CD4-positive, alpha-beta T cell treated with Interleukin-2 at 100 ng/mL for 4 hours (primary cell): ENCODE data around the gene SFTPA1.
"Not testable (repeated sequence)": the region's sequence is repeated elsewhere in the genome, so short reads cannot be mapped to it uniquely, and the experiment has no call there.

ENCODE experiments used
- DNase-seq: peaks from one replicate; pipeline ENCODE4 v3.0.0-alpha.2; 2020; ENCODE audit warnings: low spot score

Gene SFTPA1

DNA sequence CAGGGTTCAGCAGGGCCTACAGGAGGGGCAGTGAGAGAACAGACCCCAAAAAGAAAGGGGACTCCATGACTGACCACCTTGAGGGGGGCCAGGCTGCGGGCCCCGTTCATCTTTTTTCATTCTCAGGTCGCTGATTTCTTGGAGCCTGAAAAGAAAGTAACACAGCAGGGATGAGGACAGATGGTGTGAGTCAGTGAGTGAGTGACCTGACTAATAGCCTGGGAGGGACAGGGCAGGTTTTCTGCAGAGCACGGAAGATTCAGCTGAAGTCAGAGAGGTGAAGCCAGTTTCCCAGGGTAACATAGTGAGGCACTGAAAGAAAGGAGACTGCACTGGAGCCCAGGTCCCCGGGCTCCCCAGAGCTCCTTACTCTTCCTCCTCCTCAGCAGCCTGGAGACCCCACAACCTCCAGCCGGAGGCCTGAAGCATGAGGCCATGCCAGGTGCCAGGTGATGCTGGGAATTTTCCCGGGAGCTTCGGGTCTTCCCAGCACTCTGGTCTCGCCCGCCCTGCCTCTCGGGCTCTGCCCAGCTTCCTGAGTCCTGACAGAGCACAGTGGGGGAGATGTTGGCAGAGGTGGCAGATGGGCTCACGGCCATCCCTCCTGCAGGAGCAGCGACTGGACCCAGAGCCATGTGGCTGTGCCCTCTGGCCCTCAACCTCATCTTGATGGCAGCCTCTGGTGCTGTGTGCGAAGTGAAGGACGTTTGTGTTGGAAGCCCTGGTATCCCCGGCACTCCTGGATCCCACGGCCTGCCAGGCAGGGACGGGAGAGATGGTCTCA lies 646 bp downstream of the SFTPA1 start:
- DNase-seq: not testable (repeated sequence)

DNA sequence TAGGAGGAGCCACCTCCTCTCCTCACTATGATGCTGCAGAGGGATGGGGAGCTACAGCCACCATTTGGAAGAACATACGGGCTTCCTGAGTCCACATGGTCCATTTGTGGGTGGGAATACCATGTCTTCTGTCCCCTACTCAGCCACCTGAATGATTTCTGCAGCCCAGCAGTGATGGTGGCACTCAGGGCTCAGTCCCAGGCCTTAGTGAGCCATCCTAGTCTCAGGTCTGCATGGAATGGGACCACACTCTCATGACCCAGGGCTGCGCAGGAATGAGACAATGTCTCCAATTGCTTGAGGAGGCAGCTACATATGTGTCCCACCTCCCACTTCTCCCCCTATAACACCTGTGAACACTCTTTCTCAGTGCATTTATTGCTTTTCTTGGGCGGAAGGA lies 4.8 kb downstream of the SFTPA1 start:
- DNase-seq: no peak

DNA sequence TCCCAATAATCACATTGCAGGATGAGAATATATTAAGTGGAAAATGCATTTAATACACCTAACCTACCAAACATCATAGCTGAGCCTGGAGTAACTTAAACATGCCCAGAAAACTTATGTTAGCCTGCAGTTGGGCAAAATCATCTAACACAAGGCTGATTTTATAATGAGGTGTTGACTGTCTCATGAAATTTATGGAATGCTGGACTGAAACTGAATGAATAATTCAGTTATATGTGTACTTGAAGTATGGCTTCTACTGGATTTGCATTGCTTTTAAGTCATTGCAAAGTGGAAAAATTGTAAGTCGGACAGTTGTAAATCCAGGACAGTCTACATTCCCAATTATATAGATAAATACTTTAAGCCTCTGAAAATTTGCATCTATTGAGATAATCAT lies 5.4 kb downstream of the SFTPA1 start:
- DNase-seq: no peak

DNA sequence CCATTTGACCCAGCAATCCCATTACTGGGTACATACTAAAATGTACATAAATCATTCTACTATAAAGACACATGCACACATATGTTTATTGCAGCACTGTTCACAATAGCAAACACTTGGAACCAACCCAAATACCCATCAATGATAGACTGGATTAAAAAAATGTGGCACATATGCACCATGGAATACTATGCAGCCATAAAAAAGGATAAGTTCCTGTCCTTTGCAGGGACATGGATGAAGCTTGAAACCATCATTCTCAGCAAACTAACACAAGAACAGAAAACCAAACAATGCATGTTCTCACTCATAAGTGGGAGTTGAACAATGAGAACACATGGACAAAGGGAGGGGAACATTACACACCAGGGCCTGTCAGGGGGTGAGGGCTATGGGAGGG lies 12.9 kb downstream of the SFTPA1 start:
- not testable (repeated sequence) for DNase-seq

DNA sequence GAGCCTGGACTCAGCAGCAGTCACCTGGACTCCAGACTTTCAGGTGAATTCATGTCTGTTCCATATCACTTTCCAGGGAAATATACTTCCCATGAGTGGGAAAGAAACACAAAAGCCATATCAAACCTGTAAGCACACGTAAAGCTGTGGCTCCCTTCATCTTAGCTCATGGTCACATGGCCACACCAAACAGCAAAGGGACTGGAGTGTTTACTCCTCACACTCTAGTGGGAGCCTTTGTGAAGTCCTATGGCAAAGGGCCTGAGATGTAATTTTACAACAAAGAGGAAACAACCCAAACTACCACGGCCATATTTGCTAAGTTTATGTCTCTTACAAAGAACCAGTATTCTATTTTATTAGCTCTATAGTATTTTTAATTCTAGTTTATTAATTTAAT lies 16.3 kb downstream of the SFTPA1 start:
- no peak for DNase-seq

DNA sequence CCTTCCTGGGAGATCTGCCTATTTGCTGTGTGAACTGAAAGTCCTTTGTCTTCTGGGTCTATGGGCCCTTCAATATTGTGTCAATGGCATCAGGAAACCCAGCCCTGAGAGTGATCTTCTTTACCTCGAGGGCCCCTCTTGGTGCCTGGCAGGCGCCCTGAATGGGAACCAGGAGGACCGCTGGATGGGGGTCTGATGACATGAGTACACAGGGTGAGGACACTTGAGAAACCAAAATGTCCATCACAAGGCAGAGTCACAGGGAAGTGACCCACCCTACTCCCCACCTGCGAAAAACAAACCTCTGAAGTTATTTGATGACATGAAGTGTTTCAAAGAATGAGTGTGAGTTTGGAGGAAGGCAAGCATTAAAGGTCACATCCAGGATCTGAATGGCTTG lies 17.3 kb downstream of the SFTPA1 start:
- no peak for DNase-seq

DNA sequence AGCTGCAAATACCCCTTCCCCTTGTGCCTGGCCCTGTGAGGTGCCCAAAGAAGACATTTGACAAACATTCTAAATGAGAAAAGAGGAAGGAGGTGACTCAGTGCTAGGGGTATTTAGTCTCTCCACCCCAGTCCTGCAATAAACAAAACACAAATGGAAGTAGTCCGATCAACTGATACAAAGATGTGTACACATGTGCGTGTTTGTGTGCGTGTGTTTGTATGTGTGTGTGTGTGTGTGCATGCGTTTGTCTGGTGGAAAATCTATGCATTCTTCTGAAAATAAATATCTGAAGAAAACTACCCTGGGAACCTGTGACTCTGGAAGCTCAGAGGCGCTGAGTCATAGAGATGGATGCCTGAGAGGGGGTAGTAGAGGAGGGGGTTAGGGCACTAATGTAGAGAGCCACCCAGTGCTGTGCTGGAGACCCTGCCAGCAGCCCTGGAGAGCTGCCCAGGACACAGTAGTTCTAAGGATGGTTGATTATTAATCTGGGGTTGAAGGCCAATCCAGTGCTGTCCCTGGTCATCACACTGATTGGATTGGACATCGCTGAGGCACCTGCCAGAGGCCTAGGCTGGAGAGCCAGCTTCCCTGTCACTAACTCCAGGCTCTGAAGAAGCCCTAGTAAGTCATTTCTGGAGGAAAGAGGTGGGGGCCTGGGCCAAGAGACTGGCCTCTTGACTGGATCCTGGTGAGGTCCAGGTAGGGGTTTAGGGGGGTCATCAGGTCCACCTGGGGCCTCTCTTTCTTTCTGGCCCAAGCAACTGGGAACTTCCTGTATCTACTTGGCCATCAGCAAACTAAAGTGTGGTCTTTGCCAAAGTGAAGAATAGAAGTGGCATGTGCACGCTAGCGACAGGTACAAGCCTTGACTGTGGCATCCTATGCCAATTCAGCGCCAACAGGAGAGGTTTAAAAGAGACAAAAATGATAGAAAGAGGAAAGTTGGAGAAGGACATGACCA lies 18.5 kb downstream of the SFTPA1 start:
- no peak for DNase-seq

DNA sequence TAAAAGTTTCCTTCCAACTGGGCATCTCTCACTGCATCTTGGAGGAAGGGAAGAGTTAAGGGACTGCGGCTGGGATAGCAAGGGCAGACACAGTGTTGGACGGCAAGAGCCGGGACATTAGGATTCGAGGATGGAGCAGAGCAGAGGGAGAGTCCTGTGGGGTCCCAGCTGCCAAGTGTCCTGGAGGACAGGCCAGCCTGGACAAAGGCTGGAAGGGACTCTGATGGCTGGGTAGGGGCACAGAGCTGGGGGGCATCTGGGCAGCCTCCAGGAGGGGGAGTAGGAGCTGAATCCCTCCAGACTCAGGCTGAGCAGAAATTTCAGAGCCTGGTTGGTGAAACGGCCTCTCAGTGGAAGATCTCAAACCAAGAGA lies 19.2 kb downstream of the SFTPA1 start:
- DNase-seq: no peak

DNA sequence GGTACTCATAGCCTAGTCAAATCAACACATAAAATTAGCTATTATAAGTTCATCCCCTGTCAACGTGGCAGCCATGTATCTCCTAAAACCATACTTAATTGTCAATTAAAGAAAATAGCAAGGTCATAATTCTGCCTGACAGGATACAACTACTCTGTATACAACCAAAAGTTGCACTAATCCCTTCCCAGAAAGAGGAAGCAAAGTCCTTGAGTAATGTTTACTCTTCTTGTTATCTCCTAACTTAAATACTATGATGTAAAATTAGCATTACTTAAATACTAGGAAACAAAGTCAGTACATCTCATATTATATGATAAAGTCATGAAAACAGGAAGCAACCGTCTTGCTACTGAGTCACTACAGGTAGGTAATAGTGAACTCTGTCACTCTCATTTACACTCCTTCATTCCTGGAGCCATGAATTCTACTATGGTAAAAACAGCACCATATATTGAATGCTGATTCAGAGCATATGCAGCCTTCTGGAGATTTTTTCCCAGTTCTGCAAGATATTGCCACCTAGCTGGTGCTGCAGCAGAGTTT lies 26.0 kb downstream of the SFTPA1 start:
- not testable (repeated sequence) for DNase-seq

DNA sequence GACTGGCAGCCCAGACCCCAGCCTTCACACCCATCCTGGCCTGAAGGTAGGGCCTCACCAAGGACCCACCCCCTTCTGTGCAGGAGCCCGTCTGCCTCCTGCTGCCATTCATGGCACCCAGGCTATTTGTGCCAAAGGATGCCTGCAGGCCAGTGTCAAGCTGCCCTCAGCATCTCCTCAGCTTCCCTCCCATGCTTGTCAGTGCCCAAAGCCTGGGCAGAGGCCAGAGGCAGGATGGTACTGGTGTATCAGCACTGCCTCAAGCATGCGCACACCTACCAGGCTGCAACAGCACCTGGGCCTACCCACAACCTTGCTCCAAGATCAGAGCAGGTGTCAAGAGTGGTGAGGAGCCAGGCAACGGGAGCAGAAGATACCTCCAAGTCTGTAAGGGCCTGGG lies 27.6 kb downstream of the SFTPA1 start:
- DNase-seq: no peak

DNA sequence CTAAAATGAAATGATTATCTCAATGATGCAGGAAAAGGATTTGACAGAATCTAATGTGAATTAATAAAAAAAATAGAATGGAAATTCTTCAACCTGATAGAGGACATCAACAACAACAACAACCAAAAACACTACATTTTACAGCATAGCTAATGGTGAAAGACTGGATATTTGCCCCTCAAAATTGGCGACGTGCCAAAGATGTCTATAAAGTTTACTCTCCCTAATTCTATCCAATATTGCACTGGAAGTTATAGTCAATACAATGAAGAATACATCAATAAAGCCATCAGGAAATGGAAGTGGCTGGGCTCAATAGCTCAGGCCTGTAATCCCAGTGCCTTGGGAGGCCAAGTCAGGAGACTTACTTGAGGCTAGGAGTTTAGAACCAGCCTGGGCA lies 42.0 kb downstream of the SFTPA1 start:
- not testable (repeated sequence) for DNase-seq

DNA sequence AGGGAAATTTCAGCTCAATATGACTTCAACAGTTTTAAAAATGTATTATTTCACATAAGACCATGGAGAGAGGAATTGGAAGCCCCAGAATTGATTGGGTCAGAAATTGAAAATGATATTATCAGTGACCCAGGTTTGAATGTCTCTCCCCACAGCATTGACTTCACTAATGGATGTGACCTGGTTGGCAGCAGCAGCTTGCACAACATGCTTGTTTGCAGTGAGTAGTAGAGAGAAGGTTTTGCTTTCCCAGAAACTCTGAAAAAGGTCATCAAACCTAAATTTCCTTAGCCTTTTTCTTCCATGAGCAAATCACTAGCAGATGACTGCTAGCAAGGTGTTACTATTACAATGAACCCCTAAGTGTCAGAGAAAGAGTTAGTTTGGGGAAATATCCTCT lies 52.5 kb downstream of the SFTPA1 start:
- not testable (repeated sequence) for DNase-seq

DNA sequence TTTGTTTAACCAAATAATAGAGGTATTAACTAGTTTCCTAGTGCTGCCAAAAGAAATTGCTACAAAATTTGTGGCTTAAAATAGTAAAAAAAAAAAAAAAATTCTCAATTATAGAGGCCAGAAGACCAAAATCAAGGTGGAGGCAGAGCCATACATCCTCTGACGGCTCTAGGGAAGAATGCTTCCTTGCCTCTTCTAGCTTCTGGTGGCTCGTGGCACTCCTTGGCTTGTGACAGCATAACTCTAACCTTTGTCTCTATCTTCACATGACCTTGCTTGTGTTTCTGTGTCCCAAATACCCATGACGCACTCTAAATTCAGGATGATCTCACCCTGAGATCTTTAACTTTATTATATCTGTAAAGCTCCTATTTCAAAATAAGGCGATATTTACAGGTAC lies 53.9 kb downstream of the SFTPA1 start:
- not testable (repeated sequence) for DNase-seq
